GM21390 (cell line): ENCODE measurements around the gene DMWD.
A peak's percentile ranks its signal among the peaks of the same experiment; 100 is the strongest.
"Not testable (repeated sequence)": the region's sequence is repeated elsewhere in the genome, so short reads cannot be mapped to it uniquely, and the experiment has no call there.

Source experiments
- ATAC-seq: cut with Tn5 transposase; IDR thresholded peaks from one replicate; pipeline ENCODE4 v1.9.1; 2021; ENCODE audit not compliant: unreplicated experiment

Gene DMWD

GRCh38 chr19:45816236-45817009 lies 23.8 kb upstream of the DMWD start:
- no peak for ATAC-seq

DNA sequence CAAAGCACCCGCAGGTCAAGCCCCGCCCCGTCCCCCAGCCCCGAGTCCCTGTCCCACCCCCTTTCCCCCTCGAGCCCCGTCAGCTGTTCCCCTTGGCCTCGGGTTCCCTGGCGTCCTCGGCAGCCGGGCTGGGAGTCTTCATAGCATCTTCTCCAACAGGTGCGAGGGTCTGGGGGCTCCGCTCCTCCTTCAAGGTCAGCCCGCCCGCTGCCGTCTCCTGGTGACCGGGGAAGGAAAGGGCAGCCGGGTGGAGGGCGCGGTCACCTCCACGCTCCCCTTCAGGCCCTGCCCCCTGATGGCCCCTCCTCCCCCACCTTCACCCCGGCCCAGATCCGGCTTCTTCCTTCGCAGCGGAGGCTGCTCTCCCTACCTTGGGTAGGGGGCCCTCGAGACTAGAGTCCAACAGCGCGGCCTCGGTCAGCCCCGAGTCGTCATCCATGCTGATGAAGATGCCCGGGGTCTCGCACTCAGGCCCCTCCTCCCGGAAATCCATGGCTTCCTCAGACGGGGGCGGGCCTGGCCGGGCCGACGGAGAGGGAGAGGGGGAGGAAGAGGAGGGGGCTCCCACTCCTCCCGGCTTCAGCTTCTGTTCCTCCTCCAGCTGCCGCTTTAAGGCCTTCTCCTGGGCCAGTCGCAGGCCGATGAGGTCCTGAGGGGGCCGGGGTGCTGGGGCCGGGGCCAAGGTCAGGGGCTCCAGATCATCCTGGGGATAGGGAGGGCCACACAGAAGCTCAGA lies 23.0 kb upstream of the DMWD start:
- no peak for ATAC-seq

DNA sequence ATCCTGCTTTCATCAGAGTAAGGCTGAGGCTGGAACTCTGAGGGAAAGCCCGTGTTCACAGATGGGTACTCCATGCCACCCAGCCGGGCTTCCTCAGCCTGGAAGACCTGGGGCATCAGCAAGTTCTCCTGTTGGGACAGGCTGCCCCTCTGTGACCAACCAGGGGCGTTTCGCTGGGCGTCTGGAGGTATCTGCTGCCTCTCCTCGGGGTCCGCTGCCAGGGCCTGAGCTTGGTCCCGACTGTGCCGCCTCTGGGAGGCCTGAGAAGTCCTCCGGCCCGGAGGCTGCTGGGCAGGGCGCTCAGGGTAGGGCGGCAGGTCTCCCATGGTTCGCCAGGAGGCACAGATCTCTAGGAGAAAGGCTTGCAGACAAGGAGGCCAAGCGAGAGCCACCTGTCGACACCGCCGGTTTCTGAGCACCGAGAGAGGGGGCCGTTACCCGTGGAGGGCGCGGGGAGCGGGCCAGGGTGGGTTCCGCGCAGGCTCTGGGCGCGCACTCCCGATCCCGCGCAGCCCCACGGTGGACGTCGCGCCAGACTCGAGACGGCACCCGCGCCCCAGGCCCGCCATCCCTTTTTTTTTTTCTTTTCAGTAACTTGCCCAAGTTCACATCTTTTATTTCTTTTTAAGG lies 22.3 kb upstream of the DMWD start, which contains the start of gene RSPH6A:
TSS of gene RSPH6A (minus strand) at position 458 of the 630 bp plus-strand sequence. CDS start at position 326, 132 bp downstream.
- ATAC-seq = no peak

GRCh38 chr19:45814166-45814780 lies 21.6 kb upstream of the DMWD start:
- no peak for ATAC-seq

GRCh38 chr19:45812297-45812696 lies 19.7 kb upstream of the DMWD start:
- ATAC-seq = no peak

DNA sequence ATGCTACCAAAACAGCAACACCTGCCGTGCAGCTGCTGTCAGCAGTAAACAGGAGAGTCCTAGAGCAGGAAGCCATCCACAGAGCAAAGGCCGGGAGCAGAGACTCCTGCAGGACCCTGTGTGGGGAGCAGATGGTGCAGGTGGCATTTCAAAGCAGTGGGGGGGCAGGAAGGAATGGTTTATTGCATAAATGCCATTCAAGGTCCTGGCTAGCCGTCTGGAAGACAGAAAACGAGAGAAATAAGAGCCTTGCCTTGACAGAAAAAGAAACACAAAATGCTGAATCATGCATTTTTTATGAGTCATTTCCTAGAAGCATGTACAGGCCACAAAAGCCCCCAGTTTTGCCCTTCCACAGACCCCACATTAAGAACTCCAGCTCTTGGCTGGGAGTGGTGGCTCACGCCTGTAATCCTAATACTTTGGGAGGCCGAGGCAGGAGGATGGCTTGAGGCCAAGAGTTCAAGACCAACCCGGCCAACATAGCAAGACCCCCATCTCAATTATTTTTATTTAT lies 17.1 kb upstream of the DMWD start:
- ATAC-seq = no peak

GRCh38 chr19:45805719-45806118 lies 13.1 kb upstream of the DMWD start:
- no peak for ATAC-seq

DNA sequence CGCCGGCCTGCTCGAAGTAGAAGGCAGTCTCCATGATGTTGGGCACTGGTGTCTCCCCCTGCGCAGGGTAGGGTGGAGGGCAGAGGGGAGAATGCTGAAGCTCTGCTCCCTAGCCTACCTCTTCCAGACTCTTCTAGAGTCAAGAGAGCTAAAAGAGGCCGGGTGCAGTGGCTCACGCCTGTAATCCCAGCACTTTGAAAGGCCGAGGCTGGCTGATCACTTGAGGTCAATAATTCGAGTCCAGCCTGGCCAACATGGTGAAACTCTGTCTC lies 12.2 kb upstream of the DMWD start:
- no peak for ATAC-seq

DNA sequence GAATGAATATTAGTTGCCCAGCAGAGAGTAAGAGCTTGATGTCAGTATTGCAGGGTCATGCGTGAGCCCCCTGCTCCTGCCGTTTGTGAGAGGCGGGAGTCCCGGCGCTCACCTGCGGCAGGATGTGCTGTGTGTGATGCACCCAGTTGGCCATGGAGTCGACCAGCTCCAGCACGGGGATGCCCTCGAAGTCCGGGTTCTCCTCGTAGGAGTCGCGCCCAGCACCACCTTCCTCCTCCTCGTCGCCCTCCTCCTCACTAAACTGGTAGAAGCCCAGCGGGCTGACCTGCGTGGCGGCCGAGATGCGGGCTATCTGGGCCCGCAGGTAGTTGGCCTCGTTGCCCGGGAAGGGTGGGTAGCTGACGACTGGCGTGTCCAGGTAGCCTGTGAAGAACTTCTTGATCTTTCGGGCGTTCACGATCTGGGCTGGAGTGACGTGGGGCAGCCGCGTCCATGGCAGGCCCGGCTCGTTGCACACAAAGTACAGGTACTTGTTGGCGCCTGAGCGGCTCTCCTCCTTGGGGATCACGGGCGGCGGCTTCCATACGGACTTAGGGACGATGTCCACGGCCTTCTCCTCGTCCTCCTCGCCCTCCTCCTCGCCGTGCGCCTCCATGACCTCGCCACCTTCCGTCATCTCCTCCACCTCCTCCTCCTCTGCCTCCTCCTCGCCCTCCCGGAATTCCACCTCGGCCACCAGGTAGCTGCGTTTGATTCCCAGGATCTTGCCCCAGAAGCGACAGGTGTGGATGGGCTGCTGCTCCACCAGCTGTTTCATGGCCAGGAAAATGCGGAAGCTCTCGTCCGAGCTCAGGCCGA lies 11.7 kb upstream of the DMWD start:
- no peak for ATAC-seq

DNA sequence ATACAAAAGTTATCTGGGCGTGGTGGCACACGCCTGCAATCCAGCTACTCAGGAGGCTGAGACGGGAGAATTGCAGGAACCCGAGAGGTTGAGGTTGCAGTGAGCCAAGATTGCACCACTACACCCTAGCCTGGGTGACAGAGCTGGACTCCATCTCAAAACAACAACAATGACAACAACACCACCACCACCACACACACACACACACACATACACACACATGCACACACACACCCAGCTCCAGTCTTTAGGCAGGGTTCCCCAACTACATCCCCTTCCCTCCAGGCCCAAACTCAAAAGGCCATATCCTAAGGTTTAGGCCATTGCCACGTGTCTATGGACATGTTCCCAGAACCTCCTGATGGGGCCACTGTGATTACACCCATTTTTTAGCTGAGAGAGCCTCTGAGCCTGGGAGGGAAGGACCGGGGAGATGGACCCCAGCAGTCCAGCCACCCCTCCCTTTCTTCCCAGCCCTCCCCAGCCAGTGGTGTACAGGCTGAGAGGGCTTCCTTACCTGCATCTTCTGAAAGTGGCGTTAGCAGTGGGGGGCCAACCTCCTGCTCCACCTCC lies 9.0 kb upstream of the DMWD start:
- ATAC-seq = no peak

DNA sequence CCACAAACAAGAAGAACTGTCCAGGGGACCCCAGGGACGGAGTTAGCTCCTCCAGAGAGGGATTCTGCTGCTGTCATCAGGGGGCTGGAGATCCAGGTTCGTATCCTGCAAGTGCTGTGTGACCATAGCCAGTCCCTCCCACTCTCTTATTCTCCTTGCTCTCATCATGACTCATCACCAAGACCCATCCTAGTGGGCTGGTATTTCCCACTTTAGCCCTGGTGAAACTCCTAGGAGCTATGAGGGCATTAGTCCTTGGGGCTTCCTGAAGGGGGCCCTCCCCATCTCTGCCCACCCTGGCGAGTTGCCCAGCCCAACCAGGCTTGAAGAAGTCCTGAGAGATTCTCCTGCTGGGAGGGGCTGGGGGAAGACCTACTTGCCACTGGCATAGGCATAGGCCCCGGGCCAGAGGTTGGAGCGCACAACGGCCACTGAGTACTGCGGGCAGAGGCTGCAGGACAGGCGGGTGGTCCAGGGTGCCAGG lies 7.5 kb upstream of the DMWD start:
- no peak for ATAC-seq

DNA sequence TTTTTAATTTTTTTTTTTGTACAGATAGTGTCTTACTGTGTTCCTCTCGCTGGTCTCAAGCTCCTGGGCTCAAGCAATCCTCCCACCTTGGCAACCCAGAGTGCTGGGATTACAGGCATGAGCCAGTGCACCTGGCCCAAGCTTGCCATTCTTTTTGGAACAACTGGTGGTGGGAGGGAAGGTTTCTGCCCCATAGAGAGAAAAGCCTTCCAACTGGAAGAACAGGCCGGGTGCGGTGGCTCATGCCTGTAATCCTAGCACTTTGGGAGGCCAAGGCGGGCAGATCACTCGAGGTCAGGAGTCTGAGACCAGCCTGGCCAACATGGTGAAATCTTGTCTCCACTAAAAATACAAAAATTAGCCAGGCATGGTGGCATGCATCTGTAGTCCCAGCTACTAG lies 6.9 kb upstream of the DMWD start:
- not testable (repeated sequence) for ATAC-seq

DNA sequence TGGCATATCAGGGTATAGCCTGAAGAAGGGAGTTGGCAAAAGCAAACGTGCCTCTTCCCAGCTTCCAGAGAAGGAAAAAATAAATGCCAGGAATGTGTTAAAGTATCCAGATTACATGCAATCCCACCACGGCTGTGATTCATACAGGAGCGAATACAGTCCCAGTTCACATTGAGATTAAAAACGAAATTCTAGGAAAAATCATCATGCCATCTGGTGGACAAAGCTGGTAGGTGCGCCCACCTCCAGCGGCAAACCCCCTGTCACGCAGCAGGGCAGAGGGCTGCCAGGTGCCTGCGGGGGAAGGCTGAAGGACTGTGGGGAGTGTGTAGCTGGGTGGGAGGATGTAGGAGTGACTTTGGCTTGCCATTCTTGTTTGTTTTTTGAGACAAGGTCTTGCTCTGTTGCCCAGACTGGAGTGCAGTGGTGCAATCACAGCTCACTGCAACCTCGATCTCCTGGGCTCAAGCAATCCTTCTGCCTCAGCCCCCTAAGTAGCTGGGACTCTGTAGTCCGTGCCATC lies 6.4 kb upstream of the DMWD start:
- no peak for ATAC-seq

- no peak for ATAC-seq
These were observed 2.0 kb upstream of the DMWD start for GRCh38 chr19:45794627-45795026.

DNA sequence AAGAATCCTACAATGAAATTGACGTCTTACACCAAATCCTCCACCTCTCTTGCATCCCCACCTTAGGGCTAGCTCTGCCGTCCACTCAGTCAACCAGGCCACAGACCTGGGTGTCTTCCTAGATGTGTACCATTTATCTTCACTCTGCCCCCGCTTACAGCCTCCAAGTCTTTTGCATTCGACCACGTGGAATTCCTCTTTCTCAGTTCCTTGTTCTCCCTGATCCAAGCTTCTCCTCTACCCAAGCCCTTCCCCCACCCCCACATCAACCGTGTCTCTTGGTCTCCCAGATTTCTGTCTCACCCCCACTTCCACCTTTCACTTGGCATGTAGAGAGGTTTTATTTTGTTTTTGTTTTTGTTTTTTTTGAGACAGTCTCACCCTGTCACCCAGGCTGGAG lies 1.2 kb upstream of the DMWD start:
- no peak for ATAC-seq

DNA sequence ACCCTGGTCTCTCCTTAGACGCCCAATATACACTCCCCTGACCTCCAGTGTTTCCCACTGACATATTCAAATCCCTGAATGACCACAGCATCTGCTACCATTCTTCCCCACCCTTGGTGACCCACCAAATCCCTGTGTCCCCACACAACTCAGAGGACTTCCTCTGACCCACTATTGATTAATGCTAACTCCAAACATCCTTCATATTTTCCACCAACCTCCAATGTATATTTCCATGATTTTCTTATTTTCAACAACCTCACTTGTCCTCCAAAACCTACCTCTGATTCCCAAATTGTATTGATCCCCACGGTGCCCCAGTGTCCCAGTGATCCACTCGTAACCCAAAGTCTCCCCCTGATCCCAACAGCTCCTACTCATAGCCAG lies 526 bp upstream of the DMWD start:
- ATAC-seq = no peak

GRCh38 chr19:45791744-45792469 lies 738 bp downstream of the DMWD start:
- peak; percentile 17 for ATAC-seq

DNA sequence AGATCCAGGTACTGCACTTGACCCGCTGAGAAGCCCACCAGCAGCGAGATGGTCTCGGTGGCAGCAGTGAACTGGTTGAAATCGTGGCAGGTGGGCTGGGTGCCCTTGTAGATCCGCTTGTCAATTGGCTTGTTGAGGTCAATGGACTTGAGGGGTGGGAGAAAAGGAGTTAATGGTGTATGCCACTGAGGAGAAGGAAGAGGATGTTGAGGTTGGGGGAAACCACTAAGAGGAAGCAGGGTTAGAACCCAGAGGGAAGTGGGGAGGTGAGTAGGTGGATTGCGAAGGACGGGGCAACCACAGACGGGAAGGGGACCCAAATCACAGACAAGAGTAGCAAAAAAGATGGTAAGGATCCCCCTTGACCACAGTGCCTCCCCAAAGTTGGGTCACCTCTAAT lies 1.7 kb downstream of the DMWD start:
- no peak for ATAC-seq

DNA sequence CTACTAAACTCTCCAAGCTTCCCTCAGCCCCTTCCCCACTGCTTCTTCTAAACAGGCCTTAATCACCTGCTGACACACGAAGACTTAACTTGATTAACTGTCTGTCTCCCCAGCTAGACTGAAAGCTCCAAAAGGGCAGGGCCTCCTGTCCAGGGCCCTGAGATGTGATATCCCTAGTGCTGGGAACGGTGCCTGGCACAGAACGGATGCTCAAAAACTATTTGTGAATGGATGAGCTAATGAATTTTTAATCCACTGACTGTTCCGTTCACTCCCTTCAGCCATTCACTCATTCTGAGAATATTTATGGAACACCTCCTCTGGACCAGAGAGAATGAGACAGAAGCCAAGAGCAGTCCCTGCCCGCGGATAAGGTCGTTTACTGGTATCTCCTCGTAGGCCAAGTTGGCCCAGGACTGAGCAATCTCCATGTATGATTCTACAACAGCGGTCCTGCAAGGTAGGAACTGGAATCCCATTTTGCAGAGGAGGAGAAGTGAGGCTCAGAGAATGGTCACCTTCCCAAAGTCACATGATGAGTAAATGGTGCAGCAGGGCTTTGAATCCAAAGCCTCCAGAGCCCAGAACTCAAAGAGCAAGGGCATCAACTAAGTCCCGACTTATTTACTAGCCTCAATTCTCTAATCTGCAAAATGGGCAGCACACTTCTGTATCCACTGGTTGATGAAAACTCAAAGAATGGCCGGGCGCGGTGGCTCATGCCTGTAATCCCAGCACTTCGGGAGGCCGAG lies 3.4 kb downstream of the DMWD start:
- no peak for ATAC-seq
